ENCODE measurements around the gene RABGGTA. TPM values are rescaled to one million over a fixed set of nuclear protein-coding genes. Genes with fewer than 3 reads are reported as not detected.

RABGGTA gene
- total and polyA plus RNA-seq, 9 of the 15 experiments (the other 6 are each of a cell fraction or from before 2014, with no cell fraction given): 4.5 to 24.2 (median 15.5) TPM

- TF ChIP-seq HNRNPH1 (optimal IDR thresholded peaks at IDR 0.05; ENCODE audit: low read depth, low read length) (no peak), ZNF212 (CRISPR knock-in tag; IDR thresholded peaks at IDR 0.05) (no peak), HNRNPL (IDR thresholded peaks at IDR 0.05; ENCODE audit: low read depth, low read length) (no peak), CBFA2T2 (conservative IDR thresholded peaks at IDR 0.05) (peak; percentile 75), SPI1 (IDR thresholded peaks at IDR 0.05; ENCODE audit: borderline replicate concordance, low read depth, low read length) (peak; percentile 82), DDX20 (tag; IDR thresholded peaks at IDR 0.05; ENCODE audit: low read depth) (no peak), HDAC1 (IDR thresholded peaks at IDR 0.05) (no peak; a peak in 1 of 4 replicates), RBBP5 (IDR thresholded peaks at IDR 0.05; ENCODE audit: borderline replicate concordance, insufficient read depth, low read length, poor library complexity, severe bottlenecking) (no peak), CTCFL (IDR thresholded peaks at IDR 0.05; ENCODE audit: borderline replicate concordance, insufficient read depth, low read depth, low read length, poor library complexity, severe bottlenecking) (no peak), SMARCE1 (IDR thresholded peaks at IDR 0.05) (peak; percentile 78), ZNF584 (CRISPR knock-in tag; IDR thresholded peaks at IDR 0.05; ENCODE audit: low read depth) (no peak), NFYB (IDR thresholded peaks at IDR 0.05; ENCODE audit: extremely low read depth, insufficient read length) (no peak), ZSCAN29 (IDR thresholded peaks at IDR 0.05) (no peak), EP300 (IDR thresholded peaks at IDR 0.05; ENCODE audit: low read length) (peak; percentile 62), CREM (IDR thresholded peaks at IDR 0.05; ENCODE audit: low read depth) (peak; percentile 44; the same call in 1 of the 2 replicates), KAT7 (CRISPR knock-in tag; IDR thresholded peaks at IDR 0.05; ENCODE audit: borderline replicate concordance) (no peak), NKRF (IDR thresholded peaks at IDR 0.05; ENCODE audit: borderline replicate concordance) (no peak), HDAC6 (IDR thresholded peaks at IDR 0.05; ENCODE audit: low read depth, low read length) (no peak), ZNF143 (CRISPR knock-in tag; IDR thresholded peaks at IDR 0.05) (no peak), MAZ (CRISPR knock-in tag; conservative IDR thresholded peaks at IDR 0.05 in 1 of 2, IDR thresholded peaks at IDR 0.05 in 1 of 2) (no peak), CBX8 (IDR thresholded peaks at IDR 0.05; ENCODE audit: borderline replicate concordance, extremely low read depth, low read depth, low read length, poor library complexity, severe bottlenecking) (no peak), ZNF445 (CRISPR knock-in tag; IDR thresholded peaks at IDR 0.05; ENCODE audit: low read depth) (no peak), ARID1B (IDR thresholded peaks at IDR 0.05) (peak; percentile 88), NONO (IDR thresholded peaks at IDR 0.05; ENCODE audit: low read depth in 2 of 2, low read length in 1 of 2) (no peak), SNRNP70 (optimal IDR thresholded peaks at IDR 0.05; ENCODE audit: low read depth, low read length) (no peak), ZNF444 (CRISPR knock-in tag; IDR thresholded peaks at IDR 0.05) (no peak)
Measured at GRCh38 chr14:24274101-24274543, 2.7 kb upstream of the RABGGTA start (continued).

All from K562 (cell line).